Stimulated activated CD8-positive, alpha-beta memory T cell treated with anti-CD3 and anti-CD28 coated beads, Interleukin-7, amount 100 ng/mL, for 48 hours (primary cell): ENCODE data around the gene RANBP9.
A peak's percentile ranks its signal among the peaks of the same experiment; 100 is the strongest.

Experiments used
- DNase-seq, 2 donors: peaks; one replicate each; pipeline ENCODE4 v3.0.0-alpha.2; 2020; ENCODE audit warnings: low read depth in 1 of 2; ENCODE audit errors: extremely low read depth in 1 of 2

Gene RANBP9

DNA sequence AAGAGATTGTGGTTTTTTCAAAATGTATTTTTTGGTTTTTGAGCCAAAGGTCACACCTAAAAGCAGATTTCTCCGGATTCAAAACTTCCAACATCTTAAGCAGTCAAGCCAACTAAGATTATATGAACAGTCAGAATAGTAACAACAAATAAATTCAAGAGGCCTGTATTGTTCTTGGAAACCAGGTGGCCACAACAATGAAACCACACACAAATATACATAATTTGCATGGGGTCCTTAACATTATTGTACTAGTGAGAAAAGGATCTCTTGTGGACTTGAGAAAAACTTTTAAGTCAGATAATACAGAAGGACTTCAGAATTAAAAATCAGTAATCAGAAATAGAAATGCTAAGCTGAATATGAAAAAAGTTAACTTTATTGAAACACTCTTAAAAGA, 55.9 kb downstream of the RANBP9 start:
- no peak for DNase-seq

DNA sequence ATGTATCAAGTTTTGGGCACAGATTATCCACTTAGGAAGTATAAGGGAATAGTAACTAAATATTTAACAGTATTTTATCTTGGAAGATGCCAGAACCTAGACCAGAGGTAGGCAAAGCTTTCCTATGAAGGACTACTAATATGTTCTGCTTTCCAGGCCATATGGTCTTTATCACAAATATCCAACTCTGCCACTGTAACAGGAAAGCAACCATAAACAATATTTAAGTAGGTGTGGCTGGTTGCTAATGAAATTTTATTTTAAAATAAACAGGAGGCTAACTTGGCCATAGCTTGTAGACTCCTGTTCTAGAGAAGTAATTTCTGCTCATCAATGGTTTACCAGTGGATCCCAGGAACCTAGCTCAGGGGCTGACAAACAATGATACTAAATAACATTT, 57.1 kb downstream of the RANBP9 start:
- DNase-seq, result no peak

DNA sequence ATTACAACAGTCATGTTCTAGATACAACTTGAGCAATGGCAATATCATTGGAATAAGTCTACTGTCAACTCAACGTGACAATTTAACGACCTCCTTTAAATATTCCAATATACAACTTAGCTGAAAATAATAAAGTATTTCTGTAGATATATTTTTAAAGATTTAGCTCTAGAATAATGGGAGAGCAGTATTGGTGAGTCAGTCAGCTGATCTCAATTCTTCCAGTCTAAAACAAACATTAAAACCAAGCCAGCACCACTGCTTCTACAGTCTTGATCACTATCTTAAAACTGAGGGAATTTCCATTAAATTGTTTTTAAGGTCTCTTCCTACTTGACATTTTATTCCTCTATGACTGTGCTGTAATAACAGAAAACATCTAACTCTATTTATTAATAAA, 58.3 kb downstream of the RANBP9 start:
- DNase-seq, result no peak

DNA sequence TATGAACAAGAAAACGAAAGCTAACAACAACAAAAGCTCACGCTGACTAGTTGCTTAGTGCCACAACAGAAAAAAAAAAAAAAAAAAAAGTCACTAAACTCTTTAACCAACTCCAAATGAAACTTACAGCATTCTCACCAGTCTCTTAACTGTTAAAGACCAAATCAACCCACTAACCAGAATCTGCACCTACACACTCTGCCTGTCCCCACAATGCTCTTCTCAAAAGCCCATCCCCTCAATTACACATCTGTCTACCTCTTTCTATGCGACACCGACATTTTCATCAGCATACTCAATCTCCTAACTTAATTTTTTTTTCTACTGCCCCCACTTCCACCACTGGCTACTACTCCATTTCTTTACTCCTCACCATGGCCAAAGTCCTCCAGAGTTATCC, 62.2 kb downstream of the RANBP9 start:
- DNase-seq, result no peak

DNA sequence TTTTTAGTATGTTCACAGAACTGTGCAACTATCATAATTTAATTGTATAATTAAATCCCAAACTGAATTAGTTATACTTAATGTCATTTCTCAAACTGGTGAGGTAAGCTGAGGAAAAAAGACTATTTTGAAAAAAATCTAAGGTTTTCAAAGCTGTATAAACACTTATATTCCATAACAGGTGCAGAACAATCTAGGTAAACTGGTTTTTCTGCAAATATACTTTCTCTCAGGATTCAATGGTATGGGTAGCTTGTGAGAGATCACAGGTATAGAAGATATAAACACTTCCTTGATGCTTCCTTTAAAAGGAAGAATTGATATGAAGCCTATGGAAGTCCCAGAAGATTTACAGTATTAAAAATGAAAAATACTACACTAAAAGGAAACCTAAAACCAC, 62.8 kb downstream of the RANBP9 start:
- no peak for DNase-seq

DNA sequence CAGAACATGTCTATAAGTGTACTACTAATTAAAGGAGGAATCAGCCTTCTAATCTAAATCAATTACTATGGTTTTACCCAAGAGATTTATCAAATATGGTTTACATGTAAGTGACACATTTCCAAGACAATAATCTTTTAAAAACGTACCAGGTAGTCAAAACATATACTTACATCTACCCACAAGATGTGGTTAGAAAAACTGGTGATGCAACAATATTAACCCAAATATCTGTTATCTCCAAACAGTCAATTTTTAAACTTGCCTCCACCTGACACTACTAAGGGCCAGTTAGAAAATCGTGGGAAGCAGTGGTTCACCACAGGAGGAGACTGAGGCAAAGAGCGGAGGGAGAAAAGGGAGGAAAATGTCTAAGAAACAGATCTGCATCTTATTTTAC, 68.5 kb downstream of the RANBP9 start:
- no peak for DNase-seq

DNA sequence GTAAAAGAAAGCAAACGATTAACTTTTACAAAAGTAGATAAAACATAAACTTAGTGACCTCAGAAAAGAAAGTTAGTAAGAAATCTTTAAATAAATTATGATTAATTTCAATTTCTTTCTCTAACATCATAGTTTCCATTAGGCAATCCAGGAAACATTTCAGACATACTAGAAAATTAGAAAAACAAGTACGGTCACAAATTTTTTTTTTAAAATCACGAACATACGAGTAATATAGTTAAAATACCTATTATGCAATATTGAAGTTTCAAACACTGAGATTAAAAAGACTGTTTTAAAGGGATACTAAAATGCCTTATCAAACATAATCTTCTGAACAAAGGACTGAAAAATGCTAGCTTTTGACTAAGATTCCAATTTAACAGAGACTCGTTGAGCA, 70.3 kb downstream of the RANBP9 start:
- DNase-seq, result no peak

DNA sequence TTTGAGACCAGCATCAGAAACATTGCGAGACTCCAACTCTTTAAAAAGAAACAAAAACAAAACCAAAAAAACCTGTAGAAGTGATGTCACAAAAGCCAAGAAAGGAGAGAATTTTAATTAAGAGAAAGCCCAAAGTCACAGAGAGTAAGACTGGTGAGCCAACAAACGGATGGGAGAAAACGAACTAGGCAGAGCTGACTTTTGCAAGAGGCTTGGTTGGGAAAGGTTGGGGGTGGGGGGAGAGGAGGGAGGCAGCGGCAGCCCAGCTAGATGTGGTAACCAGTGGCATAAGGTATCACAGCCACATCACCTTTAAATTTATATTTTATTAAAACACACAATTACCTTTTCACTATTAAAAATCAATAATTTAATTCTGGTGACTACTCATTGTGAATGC, 73.0 kb downstream of the RANBP9 start:
- no peak for DNase-seq

DNA sequence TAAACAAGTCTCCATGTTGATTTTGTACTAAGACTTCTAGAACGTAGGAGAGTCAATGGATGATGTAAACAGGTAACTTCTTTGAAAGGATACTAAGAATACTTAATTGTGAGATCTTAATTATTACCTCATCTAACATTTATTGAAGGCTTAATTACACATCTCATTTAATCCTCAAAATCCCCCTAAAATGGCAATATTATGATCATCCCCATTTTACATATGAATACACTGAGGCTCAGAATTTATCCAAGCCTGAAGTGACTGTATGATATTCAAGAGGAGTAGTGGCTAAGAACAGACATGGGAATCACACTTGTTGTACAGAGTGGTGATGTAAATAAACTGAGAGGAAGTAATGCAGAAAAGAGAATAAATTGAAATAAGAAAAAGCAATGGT, 73.6 kb downstream of the RANBP9 start:
- DNase-seq, result no peak

DNA sequence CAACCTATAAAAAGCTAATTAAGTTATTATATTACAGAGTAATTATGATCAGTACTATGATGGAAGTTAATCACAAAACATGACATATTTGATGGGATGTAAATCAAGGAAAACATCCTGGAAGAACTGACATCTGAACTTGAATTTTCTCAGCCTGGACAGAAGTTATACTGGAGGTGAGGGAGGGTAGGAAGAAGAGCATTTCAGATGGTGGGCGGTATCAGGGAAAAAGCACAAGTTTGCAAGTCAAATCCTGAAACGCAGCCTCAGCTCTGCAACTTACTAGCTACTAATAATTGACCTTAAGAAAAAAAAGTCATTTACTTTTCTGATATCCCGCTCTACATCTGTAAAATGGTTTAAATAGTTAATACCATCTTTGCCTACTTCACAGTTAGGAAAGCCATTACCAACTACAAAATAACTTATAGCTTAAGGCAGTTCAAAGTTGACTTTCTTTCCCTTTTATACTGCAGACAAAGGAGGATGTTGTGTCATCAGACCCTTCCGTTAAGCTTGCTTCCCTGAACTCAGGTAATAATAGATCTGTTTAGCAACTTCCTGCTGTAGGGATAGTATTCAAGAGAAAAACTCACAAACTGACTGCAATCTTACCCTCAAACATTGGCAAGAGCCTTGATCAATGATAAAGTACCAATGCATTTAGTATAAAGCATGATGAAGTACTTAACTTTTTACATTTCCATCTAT, 75.5 kb downstream of the RANBP9 start:
- no peak for DNase-seq

DNA sequence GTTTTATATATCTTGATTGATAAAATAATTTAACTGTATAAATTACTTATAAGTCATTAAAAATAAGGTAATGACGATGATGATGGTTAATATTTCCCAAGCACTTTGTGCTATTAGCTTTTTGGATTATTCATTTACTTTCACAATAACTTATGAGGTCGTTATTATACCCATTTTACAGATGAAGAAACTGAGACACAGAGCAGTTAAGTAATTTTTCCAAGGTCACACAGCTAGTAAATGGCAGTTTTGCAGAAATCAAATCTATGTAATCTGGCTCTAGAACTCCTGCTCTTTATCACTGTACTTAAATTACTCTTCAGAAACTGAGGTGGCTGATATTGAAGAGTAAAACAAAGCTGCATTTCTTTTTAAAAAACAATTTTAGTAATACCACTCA, 78.3 kb downstream of the RANBP9 start:
- no peak for DNase-seq

DNA sequence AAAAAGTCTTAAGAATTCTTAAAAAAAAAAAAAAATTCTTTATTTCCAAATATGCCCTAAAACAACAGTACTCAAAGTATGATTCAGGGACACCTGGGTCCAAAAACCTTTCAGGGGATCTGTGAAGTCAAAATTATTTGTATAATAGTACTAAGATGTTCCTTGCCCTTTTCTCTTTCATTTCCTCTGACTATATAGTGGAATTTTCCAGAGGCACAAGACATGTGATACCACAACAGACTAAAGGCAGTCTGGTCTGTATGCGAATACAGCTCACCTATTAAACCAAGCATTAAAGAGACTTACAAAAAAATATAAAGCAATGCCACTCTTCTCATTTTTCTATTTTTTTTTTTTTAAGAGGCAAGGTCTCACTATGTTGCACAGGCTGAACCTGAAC, 81.1 kb downstream of the RANBP9 start:
- no peak for DNase-seq

DNA sequence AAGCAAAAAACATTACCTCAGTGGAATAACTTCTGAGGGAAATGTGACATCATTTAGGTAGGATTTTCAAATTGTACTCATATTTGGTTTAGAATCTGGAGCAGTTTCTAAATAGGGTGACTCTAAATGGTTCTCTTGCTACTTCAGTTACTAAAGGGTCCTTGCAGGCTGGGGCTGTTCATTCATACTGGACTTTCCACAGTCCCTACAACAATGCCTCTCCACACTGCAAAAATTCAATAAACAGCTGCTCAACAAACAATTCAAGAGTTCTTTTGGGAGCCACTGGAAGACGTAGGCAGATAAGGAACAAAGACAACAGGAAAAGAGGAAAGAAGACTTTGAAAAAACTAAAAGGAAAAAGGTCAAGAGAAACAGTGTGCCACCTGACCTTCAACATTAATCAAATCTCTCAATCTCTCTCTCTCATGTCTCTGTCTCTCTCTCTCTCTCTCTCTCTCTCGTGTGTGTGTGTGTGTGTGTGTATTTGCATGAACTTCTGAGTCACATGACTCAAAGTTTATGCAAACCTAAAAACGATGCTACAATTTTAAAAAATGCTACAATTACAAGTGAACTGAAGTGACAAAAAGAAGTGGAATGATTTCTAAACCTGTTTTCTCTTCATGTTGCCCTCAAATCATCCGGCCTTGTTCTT, 82.0 kb downstream of the RANBP9 start:
- DNase-seq, result no peak

DNA sequence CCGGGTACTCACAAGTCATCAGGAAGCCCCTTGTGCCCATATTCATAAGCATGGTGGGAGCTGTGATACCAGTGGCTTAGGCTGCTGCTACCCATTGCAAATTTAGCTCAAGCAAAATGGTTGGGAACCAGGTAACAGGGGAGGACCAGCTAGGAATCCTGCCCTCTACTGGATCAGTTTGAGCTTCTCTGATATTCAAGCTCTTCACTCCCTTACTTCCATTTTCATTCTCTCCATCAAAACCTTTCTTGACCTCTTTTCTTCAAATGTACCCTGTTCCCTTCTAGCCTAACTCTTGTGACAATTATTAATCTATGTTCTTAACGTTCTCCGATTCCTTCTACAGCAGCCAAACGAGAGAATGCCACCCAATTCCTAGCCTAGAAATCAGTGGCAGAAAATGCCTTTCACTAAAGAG, 86.8 kb downstream of the RANBP9 start:
- no peak for DNase-seq

DNA sequence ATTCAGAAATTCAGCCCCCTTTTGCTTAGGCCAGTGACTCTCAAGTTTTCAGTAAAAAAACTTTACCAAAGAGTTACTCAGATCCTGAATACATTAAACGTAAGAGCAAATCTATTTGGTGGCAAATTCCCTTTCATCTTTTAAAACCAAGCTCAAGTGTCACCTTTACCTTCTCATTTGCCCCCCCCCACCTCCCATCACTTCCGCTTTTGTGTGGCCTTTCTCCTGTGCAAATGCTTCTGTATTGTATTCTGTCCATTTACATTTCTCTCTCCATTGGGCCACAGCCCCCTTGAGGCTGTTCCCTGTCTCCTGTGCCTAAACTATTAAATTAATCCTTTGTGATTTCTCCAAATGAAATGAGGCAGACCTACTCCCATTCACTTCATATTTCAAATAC, 94.6 kb downstream of the RANBP9 start:
- no peak for DNase-seq

DNA sequence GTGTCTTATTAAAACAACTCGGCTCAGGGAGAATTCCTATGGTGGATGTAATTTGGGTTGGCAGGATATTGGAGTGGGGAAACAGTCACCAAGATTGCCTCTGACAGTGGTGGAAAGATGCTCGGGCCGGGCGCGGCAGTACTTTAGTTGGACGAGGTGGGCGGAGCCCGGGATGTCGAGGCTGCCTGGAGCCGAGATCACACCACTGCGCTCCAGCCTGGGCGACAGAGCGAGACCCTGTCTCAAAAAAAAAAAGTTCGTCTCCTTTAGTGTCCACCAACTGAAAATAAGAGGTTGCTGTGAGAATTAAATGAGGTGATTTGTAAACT, 95.9 kb downstream of the RANBP9 start:
- peak in 1 of 2 donors; percentile 20 for DNase-seq

DNA sequence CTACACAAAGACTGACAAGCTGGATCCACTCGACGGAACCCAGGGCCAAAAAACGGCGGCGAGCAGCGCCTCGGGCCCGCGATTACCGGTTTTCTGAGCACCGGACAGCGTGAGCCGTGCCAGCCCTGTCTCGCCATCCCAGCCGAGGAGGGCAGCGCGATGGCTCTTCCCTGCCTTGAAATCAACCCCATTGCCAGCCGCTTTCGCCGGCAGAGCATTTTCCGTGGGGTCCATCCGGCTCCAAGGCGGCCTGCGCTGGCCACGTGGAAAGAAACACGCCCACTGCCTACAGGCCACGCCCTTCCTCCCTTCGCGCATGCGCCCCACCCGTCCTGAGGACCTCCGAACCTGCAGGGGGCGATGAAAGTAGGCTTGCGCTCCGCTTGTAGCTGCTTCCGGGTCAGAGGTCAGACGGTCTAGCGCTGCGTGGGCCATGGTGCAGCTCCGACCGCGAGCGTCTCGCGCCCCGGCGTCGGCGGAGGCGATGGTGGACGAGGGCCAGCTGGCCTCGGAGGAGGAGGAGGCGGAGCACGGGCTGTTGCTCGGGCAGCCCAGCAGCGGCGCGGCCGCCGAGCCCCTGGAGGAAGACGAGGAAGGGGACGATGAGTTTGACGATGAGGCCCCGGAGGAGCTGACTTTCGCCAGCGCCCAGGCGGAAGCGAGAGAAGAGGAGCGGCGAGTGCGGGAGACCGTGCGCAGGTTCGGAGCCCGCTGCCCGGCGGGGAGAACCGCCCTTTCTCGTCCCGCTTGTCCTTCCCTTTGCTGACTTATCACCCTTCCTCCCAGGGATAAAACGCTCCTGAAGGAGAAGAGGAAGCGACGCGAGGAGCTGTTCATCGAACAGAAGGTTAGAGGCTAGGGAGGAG, 96.5 kb downstream of the RANBP9 start, which contains the start of gene NOL7:
TSS of gene NOL7 (plus strand) at position 410 of the 866 bp plus-strand sequence. CDS start at position 434, 24 bp downstream.
- DNase-seq, result peak; percentile 91 to 97

DNA sequence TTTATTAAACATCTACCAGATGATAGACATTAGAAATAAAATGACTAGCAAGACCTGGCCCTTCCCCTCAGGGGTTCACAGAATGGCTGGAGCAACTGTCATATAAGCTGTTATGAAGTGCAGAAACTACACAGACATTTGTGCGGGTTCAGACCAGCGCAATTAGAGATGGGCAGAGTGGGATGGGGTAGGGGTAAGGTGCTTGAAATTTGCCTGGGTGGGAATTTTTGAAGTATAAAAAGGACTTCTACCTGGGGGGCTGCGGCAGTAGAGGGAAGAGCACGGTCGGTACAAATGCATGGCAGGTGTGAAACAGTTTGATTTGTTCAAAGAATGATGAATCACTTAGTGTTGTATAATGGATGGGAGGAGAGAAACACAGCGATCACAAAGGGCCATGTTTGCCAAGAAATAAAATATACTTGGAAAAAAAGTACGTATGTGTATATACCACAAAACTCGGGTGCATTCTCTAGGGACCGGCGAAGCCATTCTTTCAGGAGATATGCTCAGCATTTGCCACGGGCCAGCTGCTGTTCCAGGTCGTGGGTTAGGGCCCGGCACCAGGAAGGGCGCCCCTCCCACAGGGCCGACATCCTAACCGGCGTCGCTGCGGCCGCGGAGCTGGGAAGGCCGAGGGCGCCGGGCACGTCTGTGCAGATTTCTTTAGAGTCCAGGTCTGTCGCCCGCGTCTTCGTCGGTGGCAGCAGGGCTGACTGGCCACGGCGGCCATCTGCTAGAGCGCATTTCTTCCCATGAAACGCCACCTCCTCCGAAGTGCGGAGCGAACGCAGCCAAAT, 97.3 kb downstream of the RANBP9 start:
- peak in 1 of 2 donors; percentile 24 for DNase-seq

DNA sequence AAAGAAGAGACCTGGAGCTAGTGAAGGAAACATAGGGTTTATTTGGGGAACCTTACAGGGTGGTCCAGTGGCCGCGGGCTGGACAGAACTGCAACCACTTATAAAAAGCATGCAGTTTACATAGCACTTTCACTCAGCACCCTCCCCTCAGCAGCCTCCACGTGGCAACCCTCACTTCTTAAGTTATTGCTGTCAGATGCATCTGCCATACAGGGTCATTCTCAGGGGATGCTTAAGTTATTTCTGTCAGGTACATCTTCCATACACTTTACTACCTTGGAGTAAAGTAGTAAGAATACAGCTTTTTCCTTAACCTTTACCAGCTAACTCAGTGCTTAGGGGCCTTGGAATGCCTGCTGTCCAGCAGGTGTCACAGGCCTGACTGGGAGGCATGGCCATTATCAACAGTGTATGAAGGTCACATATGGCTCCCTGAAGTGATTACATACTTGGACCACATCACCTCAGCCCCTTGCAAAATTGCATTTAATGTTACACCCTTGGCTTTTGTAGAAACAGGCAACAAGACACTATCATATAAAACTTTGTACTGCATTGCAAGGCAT, 98.5 kb downstream of the RANBP9 start:
- DNase-seq, result no peak

DNA sequence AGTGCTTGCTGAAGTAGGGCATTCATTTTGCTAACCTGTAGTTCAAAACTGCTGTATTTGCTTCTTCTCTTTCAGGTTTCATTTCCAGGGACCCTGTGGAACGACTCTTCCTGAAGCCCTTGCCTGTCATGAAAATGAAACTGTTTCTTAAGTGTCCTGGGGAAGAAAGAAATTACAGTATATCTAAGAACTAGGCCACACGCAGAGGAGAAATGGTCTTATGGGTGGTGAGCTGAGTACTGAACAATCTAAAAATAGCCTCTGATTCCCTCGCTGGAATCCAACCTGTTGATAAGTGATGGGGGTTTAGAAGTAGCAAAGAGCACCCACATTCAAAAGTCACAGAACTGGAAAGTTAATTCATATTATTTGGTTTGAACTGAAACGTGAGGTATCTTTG, 99.9 kb downstream of the RANBP9 start:
- DNase-seq, result no peak

DNA sequence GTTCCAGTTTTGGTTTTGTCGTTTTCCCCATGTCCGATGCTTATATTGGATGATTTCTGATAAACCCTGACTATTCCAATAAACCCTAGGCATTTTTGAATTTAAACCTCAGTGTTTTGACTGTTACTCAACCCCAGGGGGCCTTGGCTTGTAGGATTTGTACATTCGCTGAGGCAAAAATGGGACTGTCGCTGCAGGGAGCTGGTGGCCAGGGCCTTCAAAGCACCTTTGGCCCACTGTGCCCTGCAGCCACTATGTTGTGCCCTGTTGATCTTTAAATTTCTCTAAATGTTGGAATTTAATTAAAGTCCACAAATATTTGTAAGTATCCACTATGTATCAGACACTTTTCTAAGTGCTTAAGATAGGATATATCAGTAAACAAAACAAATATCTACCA, 106.0 kb downstream of the RANBP9 start:
- no peak for DNase-seq
